ES-I3 (cell line): Measurements from ENCODE around the gene SEPTIN14.
"Not testable (repeated sequence)": the region's sequence is repeated elsewhere in the genome, so short reads cannot be mapped to it uniquely, and the experiment has no call there.

Source experiments
- H3K36me3 ChIP-seq: 2 replicates; pipeline ENCODE4 v1.6.1; 2013; ENCODE audit warnings: mild to moderate bottlenecking, low read length, control low read depth, moderate library complexity; ENCODE audit not compliant: insufficient read depth
- H3K4me1 ChIP-seq: 2 replicates; pipeline ENCODE4 v1.6.1; 2013; ENCODE audit warnings: mild to moderate bottlenecking, control low read depth, low read length; ENCODE audit not compliant: insufficient read depth
- H3K9ac ChIP-seq: 2 replicates; pipeline ENCODE4 v1.6.1; 2013; ENCODE audit warnings: low read depth, mild to moderate bottlenecking, low read length, moderate library complexity
- H3K9me3 ChIP-seq: 2 replicates; pipeline ENCODE4 v1.6.1; 2013; ENCODE audit warnings: mild to moderate bottlenecking, low read length, moderate library complexity; ENCODE audit not compliant: control insufficient read depth, insufficient read depth

SEPTIN14 gene

GRCh38 chr7:55753274-55753862, 109.2 kb downstream of the SEPTIN14 start:
- not testable (repeated sequence) for H3K4me1 ChIP-seq, H3K9me3 ChIP-seq, H3K36me3 ChIP-seq, H3K9ac ChIP-seq

- not testable (repeated sequence) for H3K36me3 ChIP-seq, H3K4me1 ChIP-seq, H3K9me3 ChIP-seq, H3K9ac ChIP-seq
Measured at GRCh38 chr7:55744706-55745105, 117.8 kb downstream of the SEPTIN14 start.
